ENCODE data around the gene COL27A1. TPM values are rescaled to one million over a fixed set of nuclear protein-coding genes. Genes with fewer than 3 reads are reported as not detected.

COL27A1 gene
- total RNA-seq, 1 donor = 0.21 TPM

DNA sequence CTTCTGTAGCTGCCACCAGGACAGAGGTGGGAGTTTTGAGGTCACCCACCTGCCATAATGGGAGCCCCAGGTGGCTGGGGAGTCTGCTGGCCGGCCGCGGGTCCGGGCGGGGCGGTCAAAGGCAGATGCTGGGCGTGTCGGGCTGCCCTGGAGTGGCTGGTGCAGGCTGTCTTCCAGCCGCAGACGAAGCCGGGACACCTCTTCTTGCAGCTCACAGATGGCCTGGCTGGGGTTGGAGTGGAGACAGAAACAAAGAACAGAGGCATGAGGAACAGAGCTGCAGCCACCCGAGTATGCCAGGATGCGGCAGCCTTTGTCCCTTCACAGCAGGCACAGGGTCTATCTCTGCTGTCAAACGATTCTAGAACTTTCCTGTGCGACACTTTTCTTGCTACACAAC lies 192.3 kb downstream of the COL27A1 start:
- H3K9me3 ChIP-seq (ENCODE audit: low read depth, low read length) = no peaks in the 10 kb centered on the region
- peaks cover 24% of the 10 kb centered on the region for H3K4me1 ChIP-seq (ENCODE audit: insufficient read depth, low read length)
- no peaks in the 10 kb centered on the region for H3K27me3 ChIP-seq (ENCODE audit: insufficient read depth, low read length)

DNA sequence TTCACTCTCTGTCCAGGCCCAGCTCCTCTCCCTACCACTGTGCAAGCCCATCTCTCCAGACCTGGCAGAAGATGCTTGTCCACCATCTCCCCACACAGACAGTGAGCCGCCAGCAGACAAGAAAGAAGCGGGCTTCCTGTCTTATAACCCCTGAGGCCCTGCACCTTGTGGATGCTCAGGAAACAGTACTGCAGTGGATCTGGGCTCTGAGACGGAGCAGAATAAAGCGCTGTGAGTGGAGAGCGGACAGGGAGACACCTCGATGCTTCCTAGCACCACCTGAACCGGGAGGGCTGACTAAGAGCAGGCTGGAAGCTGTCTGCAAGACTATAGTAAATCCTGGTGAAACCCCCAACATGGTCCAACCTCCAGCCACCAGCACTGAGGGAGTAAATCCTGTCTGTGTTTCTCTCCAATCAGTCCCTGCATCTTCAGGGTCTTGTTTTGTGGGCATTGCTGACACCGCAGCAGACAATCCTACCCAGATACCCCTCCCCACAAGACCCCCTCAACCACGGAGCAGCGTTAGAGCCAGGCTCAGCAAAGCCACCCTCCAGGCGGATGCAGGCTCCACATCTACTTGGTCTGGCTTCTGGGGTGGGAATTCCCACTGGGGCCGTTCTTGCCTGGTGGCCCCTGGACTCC lies 193.0 kb downstream of the COL27A1 start:
- Histone ChIP-seq H3K9me3 (ENCODE audit: low read depth, low read length) (no peaks in the 10 kb centered on the region), H3K27me3 (ENCODE audit: insufficient read depth, low read length) (no peaks in the 10 kb centered on the region), H3K4me1 (ENCODE audit: insufficient read depth, low read length) (peaks cover 24% of the 10 kb centered on the region), H3K4me3 (ENCODE audit: low read length) (no peak overlapping the region)

More for the DNA sequence above, 192.3 kb downstream of the COL27A1 start:
- H3K4me3 ChIP-seq (ENCODE audit: low read length) = no peak overlapping the region

DNA sequence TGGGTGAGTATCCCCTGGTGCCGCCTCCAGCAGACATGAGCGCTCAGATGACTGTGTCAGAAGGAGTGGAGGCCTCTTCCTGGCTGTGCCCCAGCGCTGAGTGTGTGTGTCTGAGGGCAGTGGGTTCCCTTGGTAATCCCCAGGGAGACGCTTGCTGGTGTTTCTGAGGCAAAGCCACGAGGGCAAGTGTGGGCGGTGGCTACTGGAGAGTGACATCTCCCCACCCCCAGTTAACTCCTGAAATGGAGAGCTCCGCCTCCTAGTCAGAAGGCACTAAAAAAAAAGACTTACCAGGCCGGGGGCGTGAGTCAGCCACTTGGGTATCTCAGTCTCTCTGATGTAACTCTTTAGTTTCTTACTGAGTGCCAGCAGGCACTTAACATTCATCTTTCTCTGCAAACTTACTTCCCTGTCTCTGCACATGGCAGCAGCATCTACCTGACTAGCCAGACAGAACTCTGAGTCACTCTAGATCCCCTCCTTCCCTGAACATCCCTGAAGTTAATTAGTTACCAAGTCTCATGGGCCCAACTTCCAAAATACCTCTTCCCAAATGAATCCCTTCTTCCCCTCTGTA lies 193.7 kb downstream of the COL27A1 start:
- Histone ChIP-seq H3K4me3 (ENCODE audit: low read length) (no peak overlapping the region), H3K4me1 (ENCODE audit: insufficient read depth, low read length) (peaks cover 24% of the 10 kb centered on the region), H3K9me3 (ENCODE audit: low read depth, low read length) (no peaks in the 10 kb centered on the region), H3K27me3 (ENCODE audit: insufficient read depth, low read length) (no peaks in the 10 kb centered on the region)

DNA sequence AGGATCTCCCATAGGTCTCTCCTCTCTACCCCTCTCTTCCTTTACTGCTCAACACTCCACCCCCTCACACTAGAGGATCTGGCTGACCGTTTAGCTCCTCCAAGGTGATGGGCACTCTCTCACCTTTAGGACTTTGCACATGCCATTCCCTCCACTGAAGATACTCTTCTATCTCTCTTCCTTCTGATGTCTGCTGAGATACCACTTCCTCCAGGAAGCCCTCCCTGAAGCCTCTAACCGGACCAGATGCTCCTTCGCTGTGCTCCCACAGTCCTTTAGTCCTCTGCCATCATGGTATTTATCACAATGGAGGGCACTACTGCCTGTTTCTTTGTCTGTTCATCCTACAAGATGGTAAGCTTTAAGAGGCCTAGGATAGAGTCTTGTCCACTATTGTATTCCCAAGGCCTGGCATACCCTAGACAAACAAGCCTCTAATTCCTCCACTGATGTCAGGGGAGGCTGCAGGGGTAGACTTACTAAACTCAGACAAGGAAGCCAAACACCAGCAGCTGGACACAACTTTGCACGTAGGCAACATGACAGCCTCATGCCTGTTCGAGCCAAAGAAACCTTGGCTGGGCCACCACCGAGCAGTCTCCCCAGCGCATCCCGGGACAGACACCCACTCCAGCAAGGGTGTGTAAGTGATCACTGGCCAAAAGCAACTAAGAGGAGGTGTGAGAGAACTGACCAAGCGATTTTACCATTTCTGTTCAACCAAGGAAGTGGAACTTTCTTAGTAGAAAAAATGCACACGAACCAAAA lies 194.6 kb downstream of the COL27A1 start:
- H3K4me1 ChIP-seq (ENCODE audit: insufficient read depth, low read length) = peaks cover 24% of the 10 kb centered on the region

DNA sequence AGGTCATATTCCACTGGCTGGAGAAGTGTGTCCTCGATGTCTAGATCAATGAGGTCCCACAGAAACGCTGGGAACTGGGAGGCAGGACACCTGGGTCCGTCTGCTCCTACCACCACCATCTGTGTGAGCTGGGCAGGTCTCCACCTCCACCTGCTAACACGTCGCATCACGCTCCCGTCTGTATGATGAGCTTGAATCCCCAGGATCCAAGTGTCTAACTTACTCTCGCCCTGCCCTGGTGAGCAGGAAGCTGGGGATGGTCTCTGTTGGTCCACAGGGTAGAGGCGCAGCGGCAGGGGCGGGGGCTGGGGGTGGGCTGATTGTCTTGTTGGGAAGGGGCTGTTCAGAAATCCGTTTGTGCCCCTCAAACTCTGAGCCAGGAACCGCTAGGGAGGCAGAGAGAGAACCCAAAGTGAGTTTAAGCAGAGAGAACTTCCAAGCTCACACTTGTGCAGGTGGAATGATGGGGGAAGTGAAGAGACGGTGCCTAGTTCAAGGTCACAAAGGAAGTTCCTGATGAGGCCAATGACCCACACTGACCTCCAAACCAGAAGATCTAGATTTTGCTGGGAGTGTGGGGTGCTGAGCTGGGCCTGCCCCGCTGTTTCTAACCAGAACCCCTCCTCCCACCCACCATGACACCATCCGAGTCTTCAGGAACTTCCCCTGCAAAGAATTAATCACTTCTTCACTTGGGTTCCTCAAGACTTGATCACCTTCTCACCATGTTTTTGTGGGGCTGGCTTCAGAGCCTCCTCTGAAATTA lies 195.5 kb downstream of the COL27A1 start:
- no peaks in the 10 kb centered on the region for H3K9me3 ChIP-seq (ENCODE audit: low read depth, low read length)
- H3K4me1 ChIP-seq (ENCODE audit: insufficient read depth, low read length) = peaks cover 24% of the 10 kb centered on the region
- no peaks in the 10 kb centered on the region for H3K27me3 ChIP-seq (ENCODE audit: insufficient read depth, low read length)
- no peak overlapping the region for H3K4me3 ChIP-seq (ENCODE audit: low read length)

More for the DNA sequence above, 194.6 kb downstream of the COL27A1 start:
- Histone ChIP-seq H3K4me3 (ENCODE audit: low read length) (no peak overlapping the region), H3K9me3 (ENCODE audit: low read depth, low read length) (no peaks in the 10 kb centered on the region), H3K27me3 (ENCODE audit: insufficient read depth, low read length) (no peaks in the 10 kb centered on the region)

DNA sequence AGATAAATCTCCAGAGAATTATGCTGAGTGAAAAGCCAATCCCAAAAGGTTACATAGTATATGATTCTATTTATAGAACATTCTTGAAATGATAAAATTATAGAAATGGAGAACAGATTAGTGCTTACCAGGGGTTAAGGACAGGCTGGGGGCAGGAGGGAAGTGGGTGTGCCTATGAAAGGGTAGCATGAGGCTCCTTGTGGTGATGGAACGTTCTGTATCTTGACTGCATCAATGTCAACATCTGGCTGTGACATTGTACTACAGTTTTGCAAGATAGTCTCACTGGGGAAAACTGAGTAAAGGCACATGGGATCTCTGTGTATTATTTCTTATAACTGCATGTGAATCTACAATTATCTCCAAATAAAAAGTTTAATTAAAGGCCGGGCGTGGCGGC lies 196.6 kb downstream of the COL27A1 start:
- Histone ChIP-seq H3K4me3 (ENCODE audit: low read length) (no peak overlapping the region), H3K9me3 (ENCODE audit: low read depth, low read length) (no peaks in the 10 kb centered on the region), H3K27me3 (ENCODE audit: insufficient read depth, low read length) (no peaks in the 10 kb centered on the region), H3K4me1 (ENCODE audit: insufficient read depth, low read length) (peaks cover 24% of the 10 kb centered on the region)

DNA sequence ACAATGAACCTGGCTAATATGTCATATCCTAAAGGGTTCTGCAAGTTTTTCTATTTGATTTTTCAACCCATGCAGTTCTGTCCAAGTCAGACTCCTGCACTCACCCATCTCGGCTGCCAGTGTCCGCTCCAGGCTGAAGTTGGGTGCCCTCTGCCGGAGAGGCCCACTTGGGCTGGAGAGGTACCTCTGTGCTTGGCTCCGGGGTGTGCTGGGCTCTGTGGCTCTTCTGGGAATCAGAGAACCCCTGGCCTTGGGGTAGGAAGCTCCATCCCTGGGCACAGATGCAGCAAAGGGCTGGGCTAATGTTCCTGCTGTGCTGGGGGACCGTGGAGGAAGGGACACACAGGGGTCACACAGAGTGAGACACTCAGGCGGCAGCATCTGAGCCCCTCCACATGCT lies 200.5 kb downstream of the COL27A1 start:
- Histone ChIP-seq H3K4me3 (ENCODE audit: low read length) (no peak overlapping the region), H3K9me3 (ENCODE audit: low read depth, low read length) (no peaks in the 10 kb centered on the region), H3K4me1 (ENCODE audit: insufficient read depth, low read length) (peaks cover 3% of the 10 kb centered on the region), H3K27me3 (ENCODE audit: insufficient read depth, low read length) (no peaks in the 10 kb centered on the region)

DNA sequence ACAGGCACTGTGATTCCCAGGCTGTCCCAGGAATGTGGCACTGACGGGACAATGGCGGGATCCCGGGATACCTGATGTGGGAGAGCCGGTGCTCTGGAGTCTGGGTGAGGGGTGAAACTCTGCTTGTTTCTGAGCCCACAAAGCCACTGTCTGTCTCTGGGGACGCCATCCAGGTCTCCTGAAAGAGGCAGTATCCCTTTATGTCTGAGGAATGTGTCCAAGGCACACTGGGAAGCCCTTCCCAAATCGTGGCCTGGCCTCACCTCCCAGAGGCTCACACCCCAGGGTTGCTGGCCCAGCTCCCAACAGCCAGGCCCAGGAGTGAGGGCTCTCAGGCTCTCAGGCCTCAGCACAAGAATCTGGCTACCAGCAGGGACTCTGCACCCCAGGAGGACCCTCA lies 201.5 kb downstream of the COL27A1 start:
- H3K9me3 ChIP-seq (ENCODE audit: low read depth, low read length) = no peaks in the 10 kb centered on the region
- H3K4me1 ChIP-seq (ENCODE audit: insufficient read depth, low read length) = peaks cover 6% of the 10 kb centered on the region

DNA sequence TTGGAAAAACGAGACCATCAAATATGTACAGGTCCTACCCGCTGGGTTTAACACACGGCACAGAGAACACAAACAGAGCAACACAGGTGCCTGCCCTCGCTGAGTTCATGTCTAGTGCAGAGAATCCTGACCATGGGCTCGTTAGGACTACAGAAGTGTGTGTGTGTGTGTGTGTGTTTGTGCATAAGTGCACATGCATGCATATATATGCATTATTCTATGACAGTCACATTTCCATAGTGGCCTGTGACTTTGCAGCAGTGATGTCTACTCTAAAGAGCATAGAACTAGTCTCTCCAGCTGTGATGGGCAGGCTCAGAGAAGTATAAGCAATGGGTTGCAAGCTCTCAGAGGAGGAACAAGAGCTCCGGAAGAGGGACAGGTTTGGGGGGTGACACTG lies 202.0 kb downstream of the COL27A1 start:
- peaks cover 10% of the 10 kb centered on the region for H3K4me1 ChIP-seq (ENCODE audit: insufficient read depth, low read length)
- no peak overlapping the region for H3K4me3 ChIP-seq (ENCODE audit: low read length)
- no peaks in the 10 kb centered on the region for H3K9me3 ChIP-seq (ENCODE audit: low read depth, low read length)
- no peaks in the 10 kb centered on the region for H3K27me3 ChIP-seq (ENCODE audit: insufficient read depth, low read length)

More for the DNA sequence above, 201.5 kb downstream of the COL27A1 start:
- no peak overlapping the region for H3K4me3 ChIP-seq (ENCODE audit: low read length)
- H3K27me3 ChIP-seq (ENCODE audit: insufficient read depth, low read length) = no peaks in the 10 kb centered on the region

DNA sequence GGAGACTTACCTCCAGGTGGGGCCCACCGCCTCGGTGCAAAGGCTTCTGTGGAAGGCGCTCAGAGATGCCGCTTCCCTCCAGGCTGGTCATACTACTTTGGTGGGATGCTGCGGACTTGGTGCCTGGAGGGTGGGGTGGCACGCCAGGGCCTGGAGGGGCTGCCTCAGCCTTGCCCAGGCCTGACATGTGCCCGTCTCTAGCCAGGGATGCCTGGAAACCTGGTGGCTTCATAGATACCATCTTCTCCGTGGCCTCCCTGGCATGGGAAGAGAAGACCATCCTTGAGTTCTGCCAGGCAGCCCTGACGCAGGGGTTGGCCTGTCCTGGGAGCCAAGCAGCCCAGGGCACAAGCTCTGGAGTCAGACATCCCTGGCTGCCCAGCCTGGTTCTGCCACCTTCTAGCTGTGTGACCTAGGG lies 202.6 kb downstream of the COL27A1 start:
- Histone ChIP-seq H3K4me1 (ENCODE audit: insufficient read depth, low read length) (peaks cover 14% of the 10 kb centered on the region), H3K27me3 (ENCODE audit: insufficient read depth, low read length) (no peaks in the 10 kb centered on the region), H3K9me3 (ENCODE audit: low read depth, low read length) (no peaks in the 10 kb centered on the region), H3K4me3 (ENCODE audit: low read length) (no peak overlapping the region)

DNA sequence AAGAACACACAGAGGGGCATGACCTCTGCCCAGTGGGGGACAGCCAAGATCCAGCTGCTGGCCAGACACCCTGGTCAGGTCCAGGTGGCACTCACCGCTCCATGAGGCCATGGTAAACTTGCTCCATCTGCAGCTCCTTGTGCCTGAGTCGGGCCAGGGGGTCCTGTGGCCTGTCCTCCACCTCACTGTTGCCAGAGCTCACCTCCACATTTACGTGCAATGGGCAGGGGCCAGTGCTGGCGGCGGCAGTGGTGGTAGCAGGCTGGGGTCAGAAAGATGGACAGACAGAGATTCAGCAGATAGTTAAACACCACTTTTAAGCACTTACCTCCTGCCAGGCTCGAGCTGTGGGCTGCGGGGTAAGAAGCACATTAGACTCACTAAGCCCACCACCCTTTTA lies 204.5 kb downstream of the COL27A1 start:
- Histone ChIP-seq H3K4me1 (ENCODE audit: insufficient read depth, low read length) (peaks cover 32% of the 10 kb centered on the region), H3K9me3 (ENCODE audit: low read depth, low read length) (no peaks in the 10 kb centered on the region), H3K4me3 (ENCODE audit: low read length) (no peak overlapping the region), H3K27me3 (ENCODE audit: insufficient read depth, low read length) (no peaks in the 10 kb centered on the region)

DNA sequence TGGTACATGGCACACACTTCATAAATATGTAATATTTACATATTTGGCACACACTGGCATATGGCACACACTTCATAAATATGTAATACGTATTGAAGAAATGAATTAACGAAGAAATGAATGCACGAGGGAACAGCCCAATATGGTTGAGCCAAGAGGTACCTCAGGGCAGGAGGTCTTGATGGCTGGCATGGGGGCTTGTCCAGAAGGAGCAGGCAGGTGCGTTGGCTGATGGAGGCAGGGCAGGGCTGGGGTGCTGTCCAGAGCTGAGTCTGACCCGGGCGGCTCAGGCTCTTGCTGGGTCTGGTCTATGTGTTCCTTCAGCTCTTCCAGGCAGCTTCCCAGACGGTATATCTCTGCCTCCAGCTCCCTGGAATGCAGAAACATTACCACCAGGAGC lies 206.2 kb downstream of the COL27A1 start:
- Histone ChIP-seq H3K4me1 (ENCODE audit: insufficient read depth, low read length) (peaks cover 49% of the 10 kb centered on the region), H3K27me3 (ENCODE audit: insufficient read depth, low read length) (no peaks in the 10 kb centered on the region), H3K9me3 (ENCODE audit: low read depth, low read length) (no peaks in the 10 kb centered on the region), H3K4me3 (ENCODE audit: low read length) (no peak overlapping the region)
